GM21381 (cell line): ENCODE measurements around the gene ERI3.

Source experiments
- ATAC-seq: cut with Tn5 transposase; IDR thresholded peaks from one replicate; pipeline ENCODE4 v1.9.1; 2021; ENCODE audit warnings: mild to moderate bottlenecking, moderate library complexity; ENCODE audit not compliant: unreplicated experiment

Gene ERI3

GRCh38 chr1:44318097-44319088, 36.7 kb downstream of the ERI3 start:
- ATAC-seq = no peak

GRCh38 chr1:44316231-44316759, 38.8 kb downstream of the ERI3 start:
- ATAC-seq = no peak

GRCh38 chr1:44315521-44315920, 39.5 kb downstream of the ERI3 start:
- ATAC-seq = no peak

- no peak for ATAC-seq
Observed at GRCh38 chr1:44314452-44314851, 40.6 kb downstream of the ERI3 start.

- ATAC-seq = no peak
Observed at GRCh38 chr1:44313265-44313918, 41.7 kb downstream of the ERI3 start.

GRCh38 chr1:44312399-44313196, 42.5 kb downstream of the ERI3 start:
- ATAC-seq = no peak

GRCh38 chr1:44310006-44310405, 45.1 kb downstream of the ERI3 start:
- ATAC-seq = no peak

- no peak for ATAC-seq
Observed at GRCh38 chr1:44305962-44306422, 49.1 kb downstream of the ERI3 start.

- no peak for ATAC-seq
Observed at GRCh38 chr1:44303532-44303931, 51.5 kb downstream of the ERI3 start.

GRCh38 chr1:44302541-44302940, 52.5 kb downstream of the ERI3 start:
- ATAC-seq = no peak

GRCh38 chr1:44301442-44301841, 53.6 kb downstream of the ERI3 start:
- no peak for ATAC-seq

GRCh38 chr1:44300852-44301251, 54.2 kb downstream of the ERI3 start:
- ATAC-seq = no peak

- ATAC-seq = no peak
Observed at GRCh38 chr1:44297695-44298400, 57.2 kb downstream of the ERI3 start.

- no peak for ATAC-seq
Observed at GRCh38 chr1:44296806-44297205, 58.3 kb downstream of the ERI3 start.

GRCh38 chr1:44296086-44296485, 59.0 kb downstream of the ERI3 start:
- ATAC-seq = no peak

- no peak for ATAC-seq
Observed at GRCh38 chr1:44294588-44295007, 60.5 kb downstream of the ERI3 start.

- ATAC-seq = no peak
Observed at GRCh38 chr1:44293761-44294315, 61.2 kb downstream of the ERI3 start.

- ATAC-seq = no peak
Observed at GRCh38 chr1:44292651-44293050, 62.4 kb downstream of the ERI3 start.

GRCh38 chr1:44290250-44291094, 64.6 kb downstream of the ERI3 start:
- no peak for ATAC-seq
